ENCODE results near the gene TCTN1. TPM values are rescaled to one million over a fixed set of nuclear protein-coding genes. Genes with fewer than 3 reads are reported as not detected.
A peak's percentile ranks its signal among the peaks of the same experiment; 100 is the strongest.
"Not testable (repeated sequence)": the region's sequence is repeated elsewhere in the genome, so short reads cannot be mapped to it uniquely, and the experiment has no call there.

TCTN1 gene
- total RNA-seq, 2 donors from 2014 or later = 45.5 to 68.7 TPM

- Histone ChIP-seq H3K27me3 (replicated peaks; ENCODE audit: insufficient read depth) (no peaks in the 10 kb centered on the region), H3K4me1 (replicated peaks) (no peaks in the 10 kb centered on the region), H3K9me3 (no peaks in the 10 kb centered on the region), H3K4me3 (no peak overlapping the region), H3K27ac (no peak overlapping the region), H3K36me3 (no peaks in the 10 kb centered on the region)
- intact Hi-C loops (cut with DNase I) = loop anchor here (1.0 to 5.0 kb wide), 4 partner anchors 86 to 148 kb away; partner anchors contain the start of genes ARPC3, FAM216A and GPN3
- no peak for DNase-seq (ENCODE audit: low spot score)
- 39% methylated on average over 4 of the region's 4 CpGs for WGBS
- TF ChIP-seq POLR2A (IDR thresholded peaks at IDR 0.05) (no peak), CTCF (IDR thresholded peaks at IDR 0.05) (peak in 2 of 4 experiments; percentile 66 to 70), POLR2AphosphoS5 (IDR thresholded peaks at IDR 0.05) (no peak)
Observed at GRCh38 chr12:110600254-110600653, 13.7 kb upstream of the TCTN1 start.

GRCh38 chr12:110602085-110602814 lies 11.7 kb upstream of the TCTN1 start:
- H3K4me1 ChIP-seq (replicated peaks); H3K27me3 ChIP-seq (replicated peaks; ENCODE audit: insufficient read depth); H3K27ac ChIP-seq; H3K36me3 ChIP-seq; H3K4me3 ChIP-seq; H3K9me3 ChIP-seq: not testable (repeated sequence)
- intact Hi-C loops (cut with DNase I) = loop anchor here (5.0 kb wide), 3 partner anchors 95 to 150 kb away; partner anchors contain the start of genes ARPC3, FAM216A and GPN3
- peak; percentile 36 for DNase-seq (ENCODE audit: low spot score)
- 59% methylated on average over 14 of the region's 14 CpGs for WGBS
- TF ChIP-seq CTCF (IDR thresholded peaks at IDR 0.05) (peak; percentile 27 to 80 (median 74)), POLR2AphosphoS5 (IDR thresholded peaks at IDR 0.05) (peak; percentile 41)

GRCh38 chr12:110606253-110606611 lies 7.7 kb upstream of the TCTN1 start:
- WGBS = 92% methylated on average over 8 of the region's 8 CpGs
- H3K36me3 ChIP-seq = no peaks in the 10 kb centered on the region
- TF ChIP-seq POLR2AphosphoS5 (IDR thresholded peaks at IDR 0.05) (no peak), POLR2A (IDR thresholded peaks at IDR 0.05) (no peak), CTCF (IDR thresholded peaks at IDR 0.05) (no peak)

GRCh38 chr12:110613071-110613770 lies 708 bp upstream of the TCTN1 start:
- intact Hi-C loops (cut with DNase I) = no loop called here
- Histone ChIP-seq H3K9me3 (no peaks in the 10 kb centered on the region), H3K27ac (peak overlapping the region; percentile 57 to 69), H3K4me1 (replicated peaks) (no peaks in the 10 kb centered on the region), H3K4me3 (peak overlapping the region; percentile 46 to 62), H3K36me3 (no peaks in the 10 kb centered on the region), H3K27me3 (replicated peaks; ENCODE audit: insufficient read depth) (no peaks in the 10 kb centered on the region)
- no peak for DNase-seq (ENCODE audit: low spot score)
- no peak for TF ChIP-seq CTCF (IDR thresholded peaks at IDR 0.05)
- TF ChIP-seq POLR2AphosphoS5 (IDR thresholded peaks at IDR 0.05) = no peak
- no peak for TF ChIP-seq POLR2A (IDR thresholded peaks at IDR 0.05)
- 70% methylated on average over 23 of the region's 23 CpGs for WGBS

More at GRCh38 chr12:110606253-110606611, 7.7 kb upstream of the TCTN1 start:
- Histone ChIP-seq H3K4me1 (replicated peaks) (no peaks in the 10 kb centered on the region), H3K9me3 (no peaks in the 10 kb centered on the region), H3K27me3 (replicated peaks; ENCODE audit: insufficient read depth) (no peaks in the 10 kb centered on the region), H3K27ac (no peak overlapping the region), H3K4me3 (no peak overlapping the region)
- intact Hi-C loops (cut with DNase I) = no loop called here
- DNase-seq (ENCODE audit: low spot score) = no peak

Measured in prostate gland (tissue), 2 donors.